Measurements from ENCODE around the gene ERH. TPM values are rescaled to one million over a fixed set of nuclear protein-coding genes. Genes with fewer than 3 reads are reported as not detected.

Gene ERH
- total RNA-seq (2022; extraction: Qiagen RNA extraction; ENCODE audit: low read depth) = 327 to 361 TPM (median 329 TPM) in 5 replicates

DNA sequence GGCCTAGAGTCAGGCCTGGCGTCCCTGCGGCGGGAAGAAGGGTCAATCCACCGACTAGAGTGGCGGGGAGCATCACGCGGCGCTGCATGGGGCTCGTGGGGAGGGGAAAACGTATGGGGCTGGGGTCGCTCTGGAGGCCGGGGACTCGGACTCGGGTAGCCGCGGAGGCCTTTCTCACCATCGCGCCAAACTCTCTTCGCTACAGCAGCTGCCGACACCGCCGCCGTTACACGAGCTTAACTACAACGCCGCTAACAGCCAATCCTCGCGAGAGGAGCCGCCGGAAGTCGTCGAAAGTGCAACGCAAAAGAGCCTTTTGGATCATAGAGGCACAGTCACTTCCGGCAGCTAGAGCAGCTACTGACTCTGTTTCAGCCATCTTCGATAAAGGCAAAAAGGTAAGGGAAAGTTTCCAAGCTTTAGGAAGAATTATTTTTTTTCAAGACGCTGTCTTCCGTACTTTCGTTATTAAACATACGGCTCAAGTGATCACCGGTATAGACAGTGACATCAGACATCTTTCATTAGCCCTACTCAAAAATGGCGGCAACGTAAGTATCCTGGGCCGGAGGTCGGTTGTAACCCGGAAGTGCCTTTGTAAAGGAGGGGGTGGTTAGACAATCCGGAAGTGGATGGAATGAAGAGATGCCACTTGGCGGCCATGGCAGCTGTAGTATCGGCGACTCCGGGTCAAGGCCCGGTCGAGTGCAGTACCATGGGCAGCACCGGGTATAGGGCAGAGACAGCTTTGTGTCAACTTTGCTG, at the start of gene ERH, which contains the start of gene SLC39A9:
Gene ERH, minus strand, starts transcription at position 247 of the 765 bp plus-strand sequence. Its CDS starts 66 bp downstream, at position 181.
Gene SLC39A9, plus strand, starts transcription at position 640 of the 765 bp plus-strand sequence. CDS start 678 bp downstream, outside the sequence.

Other genes starting within 250 kb of the ERH start
- gene DCAF5, start 245.2 kb downstream of the ERH start, total RNA-seq (2022; extraction: Qiagen RNA extraction; ENCODE audit: low read depth) = 14.1 to 20.4 TPM (median 17.7 TPM) in 5 replicates
- gene EXD2, start 206.8 kb downstream of the ERH start, total RNA-seq (2022; extraction: Qiagen RNA extraction; ENCODE audit: low read depth) = 12.2 to 13.4 TPM (median 12.7 TPM) in 5 replicates
- gene GALNT16, start 138.1 kb downstream of the ERH start, total RNA-seq (2022; extraction: Qiagen RNA extraction; ENCODE audit: low read depth) = 2.5 to 3.8 TPM (median 3.6 TPM) in 5 replicates
- gene SLC39A9, start 393 bp upstream of the ERH start, total RNA-seq (2022; extraction: Qiagen RNA extraction; ENCODE audit: low read depth) = 35.5 to 45.8 TPM (median 42.5 TPM) in 5 replicates
- gene PLEKHD1, start 86.4 kb upstream of the ERH start, total RNA-seq (2022; extraction: Qiagen RNA extraction; ENCODE audit: low read depth) = 0.03 to 0.07 TPM (median 0.03 TPM) in 3 of 5 replicates, not detected in the others
- 0.02 to 0.07 TPM (median 0.06 TPM) in 3 of 5 replicates, not detected in the others for gene CCDC177, start 176.6 kb upstream of the ERH start, total RNA-seq (2022; extraction: Qiagen RNA extraction; ENCODE audit: low read depth)
- 6.0 to 7.0 TPM (median 6.7 TPM) in 5 replicates for gene SUSD6, start 213.3 kb upstream of the ERH start, total RNA-seq (2022; extraction: Qiagen RNA extraction; ENCODE audit: low read depth)